SKM-1 treated with dmso at 0.1 percent for 144 hours (cell line): ENCODE results near the gene DAAM2.
A peak's percentile ranks its signal among the peaks of the same experiment; 100 is the strongest.

ENCODE experiments used
- DNase-seq: peaks from one replicate; lab custom pipeline; 2025; ENCODE audit not compliant: unreplicated experiment; lab: John Stamatoyannopoulos, UW

The DAAM2 gene

GRCh38 chr6:39787322-39787721 is 4.9 kb upstream of the DAAM2 start:
- no peak for DNase-seq

- no peak for DNase-seq
Measured at GRCh38 chr6:39790772-39791171, 1.4 kb upstream of the DAAM2 start.

GRCh38 chr6:39791311-39791710 is 865 bp upstream of the DAAM2 start:
- DNase-seq = peak; percentile 34

GRCh38 chr6:39792540-39793450 is 619 bp downstream of the DAAM2 start:
- no peak for DNase-seq

GRCh38 chr6:39793516-39793915 is 1.3 kb downstream of the DAAM2 start:
- DNase-seq = no peak

- DNase-seq = no peak
Measured at GRCh38 chr6:39794231-39794630, 2.1 kb downstream of the DAAM2 start.

GRCh38 chr6:39797751-39798150 is 5.6 kb downstream of the DAAM2 start:
- DNase-seq = no peak

GRCh38 chr6:39800034-39801032 is 8.2 kb downstream of the DAAM2 start:
- DNase-seq = no peak

- no peak for DNase-seq
Measured at GRCh38 chr6:39801456-39802251, 9.5 kb downstream of the DAAM2 start.

- DNase-seq = no peak
Measured at GRCh38 chr6:39803872-39804271, 11.7 kb downstream of the DAAM2 start.

- no peak for DNase-seq
Measured at GRCh38 chr6:39804466-39805065, 12.4 kb downstream of the DAAM2 start.

GRCh38 chr6:39806278-39806677 is 14.1 kb downstream of the DAAM2 start:
- DNase-seq = no peak

- DNase-seq = no peak
Measured at GRCh38 chr6:39808346-39808745, 16.2 kb downstream of the DAAM2 start.

GRCh38 chr6:39808964-39809363 is 16.8 kb downstream of the DAAM2 start:
- DNase-seq = no peak

GRCh38 chr6:39811835-39812345 is 19.7 kb downstream of the DAAM2 start:
- DNase-seq = no peak

- DNase-seq = no peak
Measured at GRCh38 chr6:39812496-39812852, 20.3 kb downstream of the DAAM2 start.

GRCh38 chr6:39812853-39813533 is 20.8 kb downstream of the DAAM2 start:
- DNase-seq = peak; percentile 33

- no peak for DNase-seq
Measured at GRCh38 chr6:39814236-39814635, 22.1 kb downstream of the DAAM2 start.

- no peak for DNase-seq
Measured at GRCh38 chr6:39815356-39815755, 23.2 kb downstream of the DAAM2 start.

GRCh38 chr6:39816747-39817146 is 24.6 kb downstream of the DAAM2 start:
- no peak for DNase-seq
